T1000 (cell line): ENCODE data around the gene TMEM88.
"Not testable (repeated sequence)": the region's sequence is repeated elsewhere in the genome, so short reads cannot be mapped to it uniquely, and the experiment has no call there.

Experiments used
- DNase-seq: peaks from one replicate; lab custom pipeline; 2025; ENCODE audit warnings: mixed read lengths; lab: John Stamatoyannopoulos, UW

TMEM88 gene

DNA sequence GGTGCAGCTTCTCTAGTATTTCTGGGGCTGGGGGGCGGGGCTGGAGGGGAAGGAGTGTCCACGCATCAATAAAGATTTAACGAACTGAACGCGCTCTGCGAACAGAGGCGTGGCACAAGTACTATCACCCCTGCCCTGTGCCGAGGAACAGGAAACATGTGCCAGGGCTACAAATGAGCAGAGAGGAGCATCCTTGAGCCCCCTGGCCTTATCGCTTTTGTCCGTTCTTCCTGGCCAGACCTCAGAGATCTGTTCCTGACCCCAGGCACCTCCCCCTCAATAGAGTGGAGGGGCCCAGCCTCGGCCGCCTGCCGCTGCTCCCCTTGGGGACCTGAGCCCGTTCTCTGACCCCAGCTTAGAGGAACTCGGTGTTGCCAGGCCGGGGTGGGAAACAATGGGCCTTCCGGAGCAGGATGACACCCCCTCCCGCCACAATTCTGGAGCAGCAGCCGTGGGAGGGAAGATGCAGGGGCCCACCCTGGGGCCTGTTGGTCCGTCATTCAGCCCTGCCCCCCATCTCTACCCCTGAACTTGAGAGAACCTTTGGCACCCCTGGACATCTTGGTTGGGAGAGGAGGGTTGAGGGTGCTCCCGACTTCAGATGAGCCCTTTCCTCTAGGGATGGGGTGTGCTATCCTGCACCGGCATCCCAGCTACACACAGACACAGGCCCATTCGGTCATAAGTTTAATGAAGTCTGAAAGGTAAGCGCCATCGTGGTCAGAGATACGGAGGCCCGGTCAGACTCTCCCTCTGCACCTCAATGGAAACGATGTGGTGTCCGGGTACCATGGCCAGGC, 1.3 kb downstream of the TMEM88 start:
- DNase-seq: peak; percentile 22

DNA sequence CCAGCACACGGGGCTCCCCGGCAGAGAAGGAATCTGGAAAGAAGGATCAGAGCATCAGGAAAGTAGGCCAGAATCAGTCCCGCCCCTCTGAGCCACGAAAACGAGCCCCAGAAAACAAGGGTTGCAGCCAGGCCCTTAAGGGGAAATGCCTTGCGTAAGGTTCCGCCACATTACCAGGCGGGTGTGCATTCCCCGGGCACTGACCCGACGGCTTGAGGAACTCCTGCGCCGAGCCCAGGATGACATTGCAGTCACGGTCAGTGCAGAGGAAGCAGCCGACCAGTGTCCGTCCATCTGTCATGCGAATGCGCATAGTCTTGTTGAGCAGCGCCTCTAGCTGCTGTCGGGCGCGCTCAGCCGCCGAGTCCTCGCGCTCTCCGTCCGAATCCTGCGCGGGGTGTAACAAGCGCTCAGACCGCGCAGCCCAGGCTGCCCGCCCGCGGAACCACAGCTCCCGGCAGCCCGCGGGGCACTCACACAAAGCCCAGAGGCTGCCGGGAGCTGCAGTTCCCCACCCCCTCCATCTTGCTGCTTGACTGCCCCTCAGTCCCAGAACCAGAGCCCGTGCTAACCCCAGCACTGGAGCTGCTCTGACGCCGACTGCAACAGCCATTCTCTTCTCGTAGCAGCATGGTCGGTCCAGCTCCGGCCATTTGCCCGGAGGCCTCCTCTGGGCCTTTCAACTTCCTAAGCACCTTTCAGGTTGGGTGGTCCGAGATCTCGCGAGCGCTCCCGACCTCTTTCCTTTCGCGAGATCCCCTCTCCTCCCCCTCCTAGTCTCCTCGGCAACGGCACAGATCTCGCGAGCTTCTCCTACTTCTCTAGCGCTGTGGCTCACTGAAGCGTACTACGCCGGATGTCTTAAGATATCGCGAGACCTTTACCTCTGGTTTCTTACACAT, 2.2 kb downstream of the TMEM88 start, which contains the start of gene NAA38:
Gene NAA38 (minus strand): TSS at position 749 of the 902 bp plus-strand sequence. CDS start 96 bp downstream, at position 653.
- peak; percentile 95 for DNase-seq

DNA sequence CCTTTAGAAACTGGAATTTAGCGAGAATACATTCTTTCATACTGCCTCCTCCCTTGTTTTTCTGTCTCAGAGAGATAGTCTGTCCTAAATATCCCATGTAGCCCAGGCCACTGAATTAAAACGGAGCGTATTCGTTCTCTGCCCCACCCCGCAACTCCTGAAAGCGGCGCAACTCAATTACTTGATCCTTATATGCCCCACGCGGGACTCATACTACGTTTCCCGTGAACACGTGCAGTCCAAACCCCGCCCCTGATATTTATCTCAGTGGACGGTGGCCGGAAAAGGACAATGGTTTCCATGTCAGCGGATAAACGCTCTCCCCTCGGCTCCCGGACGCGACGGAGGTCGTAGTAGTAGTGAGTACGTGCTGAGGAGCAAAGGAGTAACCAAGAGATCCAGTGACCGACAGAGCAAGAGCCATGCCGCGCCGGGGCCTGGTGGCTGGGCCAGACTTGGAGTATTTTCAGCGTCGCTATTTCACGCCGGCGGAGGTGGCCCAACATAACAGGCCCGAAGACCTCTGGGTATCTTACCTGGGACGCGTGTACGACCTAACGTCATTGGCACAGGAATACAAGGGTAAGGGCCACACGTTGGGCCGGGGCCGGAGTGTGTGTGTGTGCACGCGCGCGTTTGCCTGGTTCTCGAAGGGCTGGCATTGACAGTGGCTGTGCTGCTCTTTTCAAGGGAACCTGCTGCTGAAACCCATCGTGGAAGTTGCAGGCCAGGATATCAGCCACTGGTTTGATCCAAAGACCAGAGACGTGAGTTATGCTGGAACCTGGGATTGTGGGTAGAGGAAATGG, 3.1 kb downstream of the TMEM88 start, which contains the start of gene CYB5D1:
Gene CYB5D1 (plus strand): TSS at position 291 of the 809 bp plus-strand sequence. CDS start 132 bp downstream, at position 423.
- peak; percentile 92 for DNase-seq

DNA sequence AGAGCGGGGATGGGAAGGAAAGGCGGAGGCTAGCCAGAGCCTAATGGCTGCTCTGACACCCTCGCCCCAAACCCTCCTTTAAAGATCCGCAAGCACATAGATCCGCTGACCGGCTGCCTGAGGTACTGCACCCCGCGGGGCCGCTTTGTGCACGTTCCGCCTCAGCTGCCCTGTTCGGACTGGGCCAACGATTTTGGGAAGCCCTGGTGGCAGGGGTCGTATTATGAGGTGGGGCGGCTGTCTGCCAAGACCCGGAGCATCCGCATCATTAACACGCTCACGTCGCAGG, 3.6 kb downstream of the TMEM88 start:
- peak; percentile 22 for DNase-seq

DNA sequence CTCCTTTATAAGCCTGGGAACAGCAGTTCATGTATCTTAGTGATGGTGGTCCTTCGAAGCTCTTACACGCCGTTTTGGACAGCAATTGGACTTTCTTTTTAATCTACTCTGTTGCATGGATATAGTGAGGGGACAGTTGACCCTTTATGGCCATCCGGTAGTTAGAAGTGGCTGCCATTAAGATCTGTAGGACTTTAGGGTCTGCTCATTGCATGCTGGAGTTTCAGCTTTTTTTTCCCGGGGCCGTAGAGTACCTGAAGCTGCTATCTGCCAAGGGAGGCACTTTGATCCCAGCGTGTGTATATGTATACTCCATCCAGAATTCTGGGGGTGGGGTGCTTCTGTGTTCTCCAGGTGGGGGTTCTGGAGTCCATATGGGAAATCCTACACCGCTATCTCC, 4.2 kb downstream of the TMEM88 start:
- no peak for DNase-seq

DNA sequence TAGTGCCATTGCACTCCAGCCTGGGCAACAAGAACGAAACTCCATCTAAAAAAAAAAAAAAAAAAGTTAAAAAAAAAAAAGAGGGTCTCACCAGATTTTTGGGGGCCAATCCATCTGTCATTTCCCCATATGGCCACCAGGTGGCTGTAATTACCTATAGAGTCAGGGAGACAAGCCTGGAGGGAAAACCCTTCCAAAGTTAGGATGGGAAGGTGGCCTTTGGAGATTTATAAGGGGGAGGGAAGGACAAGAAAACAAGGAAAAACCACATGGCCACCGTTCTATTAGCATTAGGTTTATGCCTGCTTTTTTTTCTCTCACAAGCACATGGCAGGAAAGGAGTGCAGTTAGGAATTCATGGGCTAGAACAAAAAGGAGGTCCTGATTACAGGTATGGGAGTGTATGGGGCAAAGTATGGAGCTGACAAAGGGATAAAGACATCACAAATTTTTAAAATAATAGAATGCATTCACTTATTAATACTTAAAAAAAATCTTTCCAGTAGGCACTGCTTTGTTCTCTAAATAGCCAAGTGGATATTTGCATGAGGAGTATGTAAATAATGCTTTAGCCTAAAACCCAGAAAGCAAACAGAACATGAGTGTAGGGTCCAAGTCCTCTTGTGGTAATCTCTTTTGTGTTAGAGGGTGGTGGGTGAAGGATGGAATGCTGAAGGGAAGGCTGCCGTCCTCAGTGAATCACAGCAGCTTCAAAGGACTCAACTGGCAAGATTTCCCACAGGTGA, 8.0 kb downstream of the TMEM88 start:
- DNase-seq: peak; percentile 11

DNA sequence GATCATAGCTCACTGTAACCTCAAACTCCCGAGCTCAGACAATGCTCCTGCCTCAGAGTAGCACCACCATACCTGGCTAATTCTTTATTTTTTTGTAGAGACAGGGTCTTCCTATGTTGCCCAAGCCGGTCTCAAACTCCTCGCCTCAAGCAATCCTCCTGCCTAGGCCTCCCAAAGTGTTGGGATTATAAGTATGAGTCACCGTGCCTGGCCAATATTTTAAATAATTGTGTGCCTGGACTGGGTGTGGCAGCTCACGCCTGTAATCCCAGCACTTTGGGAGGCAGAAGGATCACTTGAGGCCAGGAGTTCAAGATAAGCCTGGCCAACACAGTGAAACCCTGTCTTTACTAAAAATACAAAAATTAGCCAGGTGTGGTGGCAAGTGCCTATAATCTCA, 9.5 kb downstream of the TMEM88 start:
- DNase-seq: not testable (repeated sequence)

DNA sequence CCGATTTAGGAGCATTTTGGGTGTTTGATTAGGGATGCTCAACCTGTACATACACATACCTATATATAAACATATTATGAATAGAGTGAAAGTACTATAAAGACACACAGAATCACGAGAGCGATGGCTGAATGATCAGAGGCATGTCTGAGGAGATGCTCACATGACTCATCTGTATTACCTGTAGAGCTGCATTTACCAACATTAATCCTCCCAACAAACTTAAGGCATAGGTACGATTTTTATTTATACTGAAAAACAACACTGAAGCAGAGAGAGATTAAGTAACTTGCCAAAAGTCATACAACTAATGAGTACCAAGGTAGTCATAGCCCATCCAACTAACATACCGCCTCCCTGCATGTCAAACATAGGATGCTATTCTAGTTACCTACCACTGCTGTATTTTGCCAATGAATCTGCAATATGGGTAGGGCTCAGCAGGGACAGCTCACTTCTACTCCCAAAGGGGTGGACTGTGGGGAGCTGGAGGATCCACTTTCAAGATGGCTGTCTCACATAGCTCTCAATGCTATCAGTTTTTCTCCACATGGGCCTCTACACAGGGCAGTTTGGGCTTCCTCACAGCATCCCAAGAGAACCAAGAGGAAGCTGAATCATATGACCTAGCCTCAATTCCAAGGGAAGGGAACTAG, 10.3 kb downstream of the TMEM88 start:
- DNase-seq: no peak

DNA sequence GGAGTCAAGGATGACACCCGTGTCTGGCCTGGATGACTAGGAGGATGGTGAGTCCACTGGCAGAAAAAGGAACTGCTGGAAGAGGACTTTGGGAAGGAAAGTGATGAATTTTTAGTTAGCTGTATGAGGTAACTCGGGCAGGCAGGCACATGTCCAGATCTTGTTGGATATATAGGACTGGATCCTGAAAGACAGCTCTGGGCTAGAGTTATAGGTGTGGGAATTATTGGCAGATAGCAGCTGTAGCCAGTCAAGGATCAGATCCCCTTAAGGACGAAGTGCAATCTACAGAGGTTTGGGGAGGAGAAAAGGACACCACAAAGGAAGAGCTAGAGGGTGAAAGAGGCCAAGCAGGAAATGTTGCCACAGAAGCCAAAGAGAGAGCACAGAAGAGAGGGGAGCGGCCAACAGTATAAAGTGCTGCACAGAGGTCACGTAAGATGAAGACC, 13.0 kb downstream of the TMEM88 start:
- DNase-seq: no peak

DNA sequence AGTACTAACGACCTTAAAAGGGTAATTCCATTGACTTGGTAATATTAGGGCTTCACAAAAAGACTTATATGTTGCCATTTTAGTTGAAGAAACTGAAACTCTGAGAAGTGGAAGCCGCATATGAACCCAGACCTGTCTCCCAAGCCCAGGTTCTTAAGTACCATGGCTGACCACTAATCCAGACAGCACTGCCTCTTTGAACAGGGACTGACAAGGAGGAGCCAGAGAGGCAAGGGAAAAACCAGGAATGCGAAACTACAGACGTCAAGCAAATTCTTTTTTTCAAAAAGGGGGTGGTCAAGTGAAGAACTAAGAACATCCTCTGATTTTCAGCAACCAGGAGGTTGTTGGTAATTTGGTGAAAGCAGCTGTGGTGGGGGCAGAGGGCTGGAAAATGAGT, 18.2 kb downstream of the TMEM88 start:
- no peak for DNase-seq

DNA sequence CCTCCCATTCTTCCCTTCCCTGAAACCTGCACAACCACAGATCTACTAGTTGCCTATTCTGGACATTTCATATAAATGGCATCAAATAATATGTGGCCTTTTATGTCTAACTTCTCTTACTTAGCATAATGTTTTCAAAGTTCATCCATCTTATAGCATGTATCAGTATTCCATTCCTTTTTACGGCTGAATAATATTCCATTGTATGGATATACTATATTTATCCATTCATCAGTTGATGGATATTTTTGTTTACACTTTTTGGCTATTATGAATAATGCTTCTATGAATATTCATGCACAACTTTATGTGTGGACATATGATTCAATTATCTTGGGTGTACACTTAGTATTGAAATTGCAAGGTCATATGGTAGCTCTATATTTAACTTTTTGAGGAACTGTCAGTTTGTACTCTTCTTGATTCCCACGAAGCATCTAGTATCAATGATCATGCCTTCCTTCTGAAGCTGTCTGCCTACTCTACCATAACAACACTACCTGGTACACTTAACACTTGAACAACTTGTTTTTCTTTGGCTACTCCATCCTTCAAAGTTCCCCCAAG, 21.0 kb downstream of the TMEM88 start:
- no peak for DNase-seq

DNA sequence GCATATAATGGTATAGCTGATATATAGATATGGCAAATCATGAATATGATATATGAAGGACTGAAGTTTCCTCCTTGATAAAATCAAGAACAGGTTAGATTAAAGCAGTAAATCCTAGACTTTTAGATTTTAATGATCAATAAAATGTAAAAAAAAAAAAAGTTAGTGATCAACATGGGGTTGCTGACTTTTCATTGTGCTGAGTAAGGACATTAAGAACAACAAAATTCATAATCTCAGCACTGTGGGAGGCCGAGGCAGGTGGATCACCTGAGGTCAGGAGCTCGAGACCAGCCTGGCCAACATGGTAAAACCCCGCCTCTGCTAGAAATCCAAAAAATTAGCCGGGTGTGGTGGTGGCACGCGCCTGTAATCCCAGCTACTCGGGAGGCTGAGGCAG, 23.4 kb downstream of the TMEM88 start:
- no peak for DNase-seq

DNA sequence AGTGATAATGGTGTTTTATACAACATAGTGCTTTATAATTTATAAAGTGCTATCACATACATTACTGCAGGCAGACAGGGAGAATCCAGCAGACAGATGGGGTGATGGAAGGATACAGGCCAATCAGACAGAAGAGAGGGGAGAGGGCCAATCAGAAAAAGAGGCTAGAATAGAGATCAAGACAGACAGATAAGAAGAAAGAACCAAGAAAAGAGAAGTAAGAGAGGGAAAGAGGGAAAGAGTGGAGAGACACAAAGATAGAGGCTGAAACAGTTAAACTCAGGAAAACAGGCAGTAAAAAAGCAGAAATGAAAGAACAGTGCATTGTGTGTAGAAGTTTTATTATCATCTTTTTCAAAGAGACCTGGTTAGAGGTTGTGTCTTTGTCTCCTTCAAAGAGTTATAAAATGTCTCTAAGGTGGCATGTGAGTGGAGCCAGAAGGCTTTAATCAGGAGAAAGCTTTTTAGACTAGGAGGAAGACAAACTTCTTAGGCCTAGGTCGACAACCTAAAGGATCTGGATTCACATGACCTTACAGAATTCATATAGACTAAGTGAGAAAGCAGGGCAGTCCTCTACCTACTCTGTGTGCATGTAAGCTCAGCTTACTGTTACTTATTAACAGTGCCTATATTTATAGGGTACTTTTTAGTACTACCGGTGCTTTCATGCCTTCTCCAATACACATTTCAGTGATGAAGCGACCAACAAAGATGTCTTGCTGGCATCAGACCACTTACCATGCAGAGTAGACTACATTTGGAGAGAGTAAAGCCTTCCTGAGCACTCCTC, 25.4 kb downstream of the TMEM88 start:
- no peak for DNase-seq

DNA sequence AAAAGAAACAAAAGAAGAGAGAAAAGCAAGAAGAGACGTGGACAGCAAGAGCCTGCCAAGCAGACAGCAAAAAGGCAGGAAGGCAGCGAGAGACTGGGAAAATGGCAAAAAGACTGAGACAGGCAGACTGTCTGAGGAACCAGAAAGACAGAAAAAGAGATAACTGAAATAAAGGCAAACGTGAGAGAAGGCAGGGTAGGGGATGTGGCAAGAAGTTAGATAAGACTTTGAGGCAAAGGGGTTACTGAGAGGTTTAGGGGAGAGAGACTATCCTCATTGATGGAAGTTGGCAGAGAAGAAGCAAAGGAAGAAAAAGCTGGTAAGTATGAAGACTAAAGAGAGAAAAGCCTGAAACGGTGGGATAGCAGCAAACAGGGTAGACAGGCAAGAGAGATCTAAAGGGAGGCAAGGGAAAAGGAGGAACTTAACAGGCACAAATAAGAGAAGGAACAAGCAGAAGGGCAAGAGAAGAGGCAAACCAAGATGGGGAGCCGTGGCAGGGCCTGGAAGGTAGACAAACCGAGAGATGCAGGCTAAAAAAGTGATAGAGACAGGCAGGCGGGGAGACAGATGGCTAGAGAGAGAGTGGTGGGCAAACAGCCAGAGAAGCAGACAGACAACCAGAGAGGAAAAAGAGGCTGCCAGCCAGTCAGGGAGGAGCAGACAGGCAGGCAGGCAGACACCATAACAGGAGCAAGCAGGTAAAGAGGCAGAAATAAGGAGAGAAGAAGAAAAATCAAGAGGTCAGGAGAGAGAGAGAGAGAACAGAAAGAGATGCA, 26.6 kb downstream of the TMEM88 start:
- DNase-seq: no peak

DNA sequence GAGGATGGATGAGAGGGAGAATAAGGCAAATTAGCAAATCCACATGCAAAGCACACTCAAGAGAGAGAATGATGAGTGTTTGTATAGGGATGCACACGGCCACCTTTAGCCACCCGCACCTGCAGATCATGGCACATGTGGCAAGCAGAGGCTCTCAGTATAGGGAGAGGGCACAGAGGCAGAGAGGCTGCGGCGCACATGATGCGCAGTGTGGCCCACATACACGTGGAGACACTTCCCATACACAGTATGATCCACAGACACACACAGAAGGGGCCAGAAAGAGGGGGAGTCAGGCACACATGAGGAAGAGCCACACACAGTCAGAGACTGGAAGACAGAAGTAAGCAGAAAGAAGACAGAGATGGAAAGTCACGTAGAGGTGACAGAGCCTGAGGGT, 27.2 kb downstream of the TMEM88 start:
- no peak for DNase-seq

DNA sequence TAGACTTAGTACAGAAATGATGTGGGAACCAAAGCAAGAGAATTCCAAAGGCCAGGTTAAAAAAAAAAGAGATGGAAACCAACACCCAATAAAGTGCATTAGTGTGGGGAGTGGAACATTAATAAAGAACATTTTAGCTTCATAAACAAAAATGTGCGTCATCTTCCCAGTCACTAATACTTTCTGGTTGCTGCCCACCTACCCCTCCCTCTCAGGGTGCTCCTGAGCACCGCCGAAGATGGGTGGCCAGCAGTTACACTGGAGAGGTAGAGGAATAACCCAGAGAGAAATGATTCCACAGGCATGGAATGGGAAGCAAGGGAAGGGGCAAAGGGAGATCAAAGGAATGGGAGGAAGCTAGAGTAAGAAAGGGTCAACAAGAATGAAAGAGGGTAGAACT, 27.8 kb downstream of the TMEM88 start:
- DNase-seq: no peak

DNA sequence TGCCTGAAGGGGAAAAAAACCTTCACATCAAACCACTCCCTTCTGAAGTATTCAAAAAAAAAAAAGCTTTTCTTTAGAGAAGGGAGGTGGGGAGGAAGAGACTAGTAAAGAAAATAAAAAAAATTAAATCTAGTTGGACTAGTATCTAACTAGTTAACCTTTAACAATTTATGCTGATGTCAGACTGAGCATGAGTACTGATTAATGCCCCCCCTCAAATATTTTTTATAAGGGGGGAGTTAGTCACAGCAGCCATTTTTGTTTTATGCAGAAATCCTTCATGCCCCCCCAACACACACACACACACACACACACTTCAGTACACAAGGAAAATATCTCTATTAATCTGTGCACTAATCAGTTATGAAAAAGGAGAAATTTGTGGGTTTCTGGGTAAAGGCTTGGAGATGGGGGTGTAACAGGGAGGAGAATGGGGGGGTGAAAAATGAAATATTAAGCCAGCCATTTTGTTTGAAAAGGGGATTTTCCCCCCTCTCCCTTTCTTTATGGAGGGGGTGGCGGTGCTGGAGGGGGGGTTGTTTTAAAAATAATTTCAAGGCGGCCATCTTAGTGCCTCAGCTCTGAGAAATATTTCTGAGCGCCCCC, 29.0 kb downstream of the TMEM88 start:
- no peak for DNase-seq

DNA sequence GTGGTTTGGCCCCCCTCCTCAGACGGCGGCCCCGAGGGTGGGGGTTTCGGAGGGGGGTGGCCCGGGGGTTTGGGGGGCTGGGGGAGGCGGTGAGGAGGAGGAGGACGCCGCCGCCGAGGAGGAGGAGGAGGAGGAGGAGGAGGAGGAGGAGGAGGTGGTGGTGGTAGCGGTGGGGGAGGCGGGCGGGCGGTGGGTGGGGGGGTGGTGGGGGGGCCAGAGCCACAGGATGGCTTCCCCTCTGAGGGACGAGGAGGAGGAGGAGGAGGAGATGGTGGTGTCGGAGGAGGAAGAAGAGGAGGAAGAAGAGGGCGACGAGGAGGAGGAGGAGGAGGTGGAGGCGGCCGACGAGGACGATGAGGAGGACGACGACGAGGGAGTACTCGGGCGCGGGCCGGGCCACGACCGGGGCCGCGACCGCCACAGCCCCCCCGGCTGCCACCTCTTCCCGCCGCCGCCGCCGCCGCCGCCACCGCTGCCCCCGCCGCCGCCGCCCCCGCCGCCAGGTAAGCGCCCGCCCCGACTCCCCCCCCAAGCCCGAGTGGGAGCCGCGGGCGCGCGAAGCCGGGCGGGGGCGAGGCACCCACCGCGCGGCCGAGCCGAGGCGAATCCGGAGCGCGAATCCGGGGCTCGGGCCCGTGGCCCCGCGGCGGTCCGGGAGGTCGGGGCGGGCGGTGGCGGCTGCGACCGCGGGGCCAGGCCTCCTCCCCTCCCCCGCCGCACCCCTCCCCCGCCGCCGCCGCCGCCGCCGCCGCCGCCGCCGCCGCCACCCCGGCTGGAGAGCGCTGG, 29.9 kb downstream of the TMEM88 start:
- no peak for DNase-seq
